ENCODE data around the gene SMARCC2.

SMARCC2 gene

GRCh38 chr12:56154246-56154771 is 35.0 kb downstream of the SMARCC2 start:
- no peak for DNase-seq (ENCODE audit: low read depth, low spot score)
- no peak for TF ChIP-seq POLR2AphosphoS5 (IDR thresholded peaks at IDR 0.05; ENCODE audit: borderline replicate concordance, low read depth, low read length)
- no peak for TF ChIP-seq FOXP2 (optimal IDR thresholded peaks at IDR 0.05; ENCODE audit: control extremely low read depth, extremely low read length, insufficient read depth)
- TF ChIP-seq EZH2 (IDR thresholded peaks at IDR 0.05): no peak
- Histone ChIP-seq H3K9me3 (ENCODE audit: low read depth, low read length) (no peaks in the 10 kb centered on the region), H3K9ac (ENCODE audit: insufficient read length) (no peak overlapping the region), H3K4me3 (no peak overlapping the region), H3K27ac (0 out of 2 replicates have a peak overlapping the region, but pooled peaks have one; percentile 27), H3K36me3 (ENCODE audit: insufficient read depth, low read length) (peaks cover 9% of the 10 kb centered on the region)

GRCh38 chr12:56153678-56154065 is 35.6 kb downstream of the SMARCC2 start:
- Histone ChIP-seq H3K9me3 (ENCODE audit: low read depth, low read length) (no peaks in the 10 kb centered on the region), H3K36me3 (ENCODE audit: insufficient read depth, low read length) (peaks cover 8% of the 10 kb centered on the region), H3K9ac (ENCODE audit: insufficient read length) (peak overlapping the region; percentile 84), H3K4me3 (peak overlapping the region; percentile 81), H3K27ac (no peak overlapping the region)
- no peak for TF ChIP-seq EZH2 (IDR thresholded peaks at IDR 0.05)
- TF ChIP-seq FOXP2 (optimal IDR thresholded peaks at IDR 0.05; ENCODE audit: control extremely low read depth, extremely low read length, insufficient read depth): no peak
- TF ChIP-seq POLR2AphosphoS5 (IDR thresholded peaks at IDR 0.05; ENCODE audit: borderline replicate concordance, low read depth, low read length): no peak
- DNase-seq (ENCODE audit: low read depth, low spot score): no peak

- TF ChIP-seq POLR2AphosphoS5 (IDR thresholded peaks at IDR 0.05; ENCODE audit: borderline replicate concordance, low read depth, low read length) (no peak), EZH2 (IDR thresholded peaks at IDR 0.05) (no peak), FOXP2 (optimal IDR thresholded peaks at IDR 0.05; ENCODE audit: control extremely low read depth, extremely low read length, insufficient read depth) (no peak)
- DNase-seq (ENCODE audit: low read depth, low spot score): no peak
- peak overlapping the region; percentile 84 for H3K9ac ChIP-seq (ENCODE audit: insufficient read length)
- H3K9me3 ChIP-seq (ENCODE audit: low read depth, low read length): no peaks in the 10 kb centered on the region
- H3K27ac ChIP-seq: peak overlapping the region; percentile 82
- peaks cover 8% of the 10 kb centered on the region for H3K36me3 ChIP-seq (ENCODE audit: insufficient read depth, low read length)
- peak overlapping the region; percentile 81 for H3K4me3 ChIP-seq
Observed at GRCh38 chr12:56152756-56153677, 36.3 kb downstream of the SMARCC2 start.

GRCh38 chr12:56152132-56152755 is 37.0 kb downstream of the SMARCC2 start, which contains the start of gene MYL6B:
Gene MYL6B, plus strand, starts transcription at chr12:56152587. Its CDS starts 1,332 bp downstream, at chr12:56153919.
- H3K9me3 ChIP-seq (ENCODE audit: low read depth, low read length): no peaks in the 10 kb centered on the region
- peak; percentile 35 for DNase-seq (ENCODE audit: low read depth, low spot score)
- peak within 1 kb of the TSS; percentile 82 for H3K27ac ChIP-seq

GRCh38 chr12:56151672-56152131 is 37.6 kb downstream of the SMARCC2 start:
- Histone ChIP-seq H3K27ac (peak overlapping the region; percentile 82), H3K4me3 (peak overlapping the region; percentile 81)

More at GRCh38 chr12:56152132-56152755, 37.0 kb downstream of the SMARCC2 start, which contains the start of gene MYL6B:
- TF ChIP-seq FOXP2 (optimal IDR thresholded peaks at IDR 0.05; ENCODE audit: control extremely low read depth, extremely low read length, insufficient read depth) (no peak), POLR2AphosphoS5 (IDR thresholded peaks at IDR 0.05; ENCODE audit: borderline replicate concordance, low read depth, low read length) (peak; percentile 84)
- H3K4me3 ChIP-seq: peak within 1 kb of the TSS; percentile 81
- H3K36me3 ChIP-seq (ENCODE audit: insufficient read depth, low read length): peaks cover 8% of the 10 kb centered on the region
- H3K9ac ChIP-seq (ENCODE audit: insufficient read length): peak within 1 kb of the TSS; percentile 84

GRCh38 chr12:56150563-56150962 is 38.7 kb downstream of the SMARCC2 start:
- no peaks in the 10 kb centered on the region for H3K9me3 ChIP-seq (ENCODE audit: low read depth, low read length)
- no peak overlapping the region for H3K4me3 ChIP-seq
- TF ChIP-seq POLR2AphosphoS5 (IDR thresholded peaks at IDR 0.05; ENCODE audit: borderline replicate concordance, low read depth, low read length): no peak
- TF ChIP-seq EZH2 (IDR thresholded peaks at IDR 0.05): no peak
- no peak for TF ChIP-seq FOXP2 (optimal IDR thresholded peaks at IDR 0.05; ENCODE audit: control extremely low read depth, extremely low read length, insufficient read depth)
- peak overlapping the region; percentile 13 for H3K9ac ChIP-seq (ENCODE audit: insufficient read length)
- peaks cover 4% of the 10 kb centered on the region for H3K36me3 ChIP-seq (ENCODE audit: insufficient read depth, low read length)
- peak overlapping the region; percentile 84 for H3K27ac ChIP-seq
- DNase-seq (ENCODE audit: low read depth, low spot score): peak; percentile 66

More at GRCh38 chr12:56151672-56152131, 37.6 kb downstream of the SMARCC2 start:
- TF ChIP-seq POLR2AphosphoS5 (IDR thresholded peaks at IDR 0.05; ENCODE audit: borderline replicate concordance, low read depth, low read length) (no peak), FOXP2 (optimal IDR thresholded peaks at IDR 0.05; ENCODE audit: control extremely low read depth, extremely low read length, insufficient read depth) (no peak), EZH2 (IDR thresholded peaks at IDR 0.05) (no peak)
- Histone ChIP-seq H3K36me3 (ENCODE audit: insufficient read depth, low read length) (peaks cover 8% of the 10 kb centered on the region), H3K9ac (ENCODE audit: insufficient read length) (peak overlapping the region; percentile 84), H3K9me3 (ENCODE audit: low read depth, low read length) (no peaks in the 10 kb centered on the region)
- DNase-seq (ENCODE audit: low read depth, low spot score): no peak

GRCh38 chr12:56146492-56147460 is 42.5 kb downstream of the SMARCC2 start:
- no peak for TF ChIP-seq FOXP2 (optimal IDR thresholded peaks at IDR 0.05; ENCODE audit: control extremely low read depth, extremely low read length, insufficient read depth)
- TF ChIP-seq EZH2 (IDR thresholded peaks at IDR 0.05): no peak
- peak; percentile 22; the same call in 1 of the 2 replicates for TF ChIP-seq POLR2AphosphoS5 (IDR thresholded peaks at IDR 0.05; ENCODE audit: borderline replicate concordance, low read depth, low read length)
- H3K27ac ChIP-seq: peak overlapping the region; percentile 42; the same call in 1 of the 2 replicates
- no peak overlapping the region for H3K4me3 ChIP-seq

More at GRCh38 chr12:56146492-56147460, 42.5 kb downstream of the SMARCC2 start:
- Histone ChIP-seq H3K9ac (ENCODE audit: insufficient read length) (no peak overlapping the region), H3K36me3 (ENCODE audit: insufficient read depth, low read length) (peaks cover 33% of the 10 kb centered on the region; the same call in 1 of the 2 replicates), H3K9me3 (ENCODE audit: low read depth, low read length) (no peaks in the 10 kb centered on the region)
- no peak for DNase-seq (ENCODE audit: low read depth, low spot score)
